Measurements from ENCODE around the gene CDC42BPG. TPM values are rescaled to one million over a fixed set of nuclear protein-coding genes. Genes with fewer than 3 reads are reported as not detected.
"Not testable (repeated sequence)": the region's sequence is repeated elsewhere in the genome, so short reads cannot be mapped to it uniquely, and the experiment has no call there.

Gene CDC42BPG
- total RNA-seq, 1 experiment from 2014 or later = 3.7 TPM

DNA sequence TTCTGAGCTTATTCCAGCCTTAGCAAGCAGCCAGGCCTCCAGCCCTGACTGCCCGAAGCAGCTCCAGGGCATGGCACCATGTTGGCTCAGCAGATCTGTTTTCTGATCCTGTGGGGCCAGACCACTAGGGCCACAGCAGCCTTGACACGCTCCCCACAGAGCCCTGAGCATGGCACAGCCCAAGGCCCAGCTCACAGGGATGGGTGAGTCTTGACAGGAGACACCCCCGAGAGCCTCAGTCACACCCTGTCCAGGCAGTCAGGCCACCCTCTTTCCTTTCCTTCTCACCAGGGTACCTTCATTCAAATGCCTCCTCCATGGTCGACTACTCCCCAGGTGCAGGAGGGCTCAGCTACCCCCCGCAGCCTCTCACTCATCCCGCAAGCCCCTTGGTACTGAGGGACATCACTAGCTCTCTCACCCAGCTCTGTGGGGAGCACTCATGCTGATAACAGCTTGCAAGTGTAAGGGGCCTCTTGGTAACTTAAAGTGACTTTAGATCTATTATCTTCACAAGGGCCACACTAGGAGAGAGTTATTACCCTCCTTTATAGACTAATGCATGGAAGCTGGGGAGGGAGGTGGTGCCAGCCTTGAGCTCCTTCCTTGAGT lies 3.9 kb upstream of the CDC42BPG start:
- peaks cover 30% of the 10 kb centered on the region for H3K4me1 Mint-ChIP-seq (ENCODE audit: insufficient read depth, unreplicated experiment)
- TF ChIP-seq, protein P1, sequence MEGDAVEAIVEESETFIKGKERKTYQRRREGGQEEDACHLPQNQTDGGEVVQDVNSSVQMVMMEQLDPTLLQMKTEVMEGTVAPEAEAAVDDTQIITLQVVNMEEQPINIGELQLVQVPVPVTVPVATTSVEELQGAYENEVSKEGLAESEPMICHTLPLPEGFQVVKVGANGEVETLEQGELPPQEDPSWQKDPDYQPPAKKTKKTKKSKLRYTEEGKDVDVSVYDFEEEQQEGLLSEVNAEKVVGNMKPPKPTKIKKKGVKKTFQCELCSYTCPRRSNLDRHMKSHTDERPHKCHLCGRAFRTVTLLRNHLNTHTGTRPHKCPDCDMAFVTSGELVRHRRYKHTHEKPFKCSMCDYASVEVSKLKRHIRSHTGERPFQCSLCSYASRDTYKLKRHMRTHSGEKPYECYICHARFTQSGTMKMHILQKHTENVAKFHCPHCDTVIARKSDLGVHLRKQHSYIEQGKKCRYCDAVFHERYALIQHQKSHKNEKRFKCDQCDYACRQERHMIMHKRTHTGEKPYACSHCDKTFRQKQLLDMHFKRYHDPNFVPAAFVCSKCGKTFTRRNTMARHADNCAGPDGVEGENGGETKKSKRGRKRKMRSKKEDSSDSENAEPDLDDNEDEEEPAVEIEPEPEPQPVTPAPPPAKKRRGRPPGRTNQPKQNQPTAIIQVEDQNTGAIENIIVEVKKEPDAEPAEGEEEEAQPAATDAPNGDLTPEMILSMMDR (IDR thresholded peaks at IDR 0.05; ENCODE audit: unreplicated experiment) = no peak
- H3K4me3 Mint-ChIP-seq (ENCODE audit: unreplicated experiment) = no peak overlapping the region
- BruUV-seq (replicated peaks) = no TSS peak
- H3K27me3 Mint-ChIP-seq (ENCODE audit: insufficient read depth, unreplicated experiment) = no peaks in the 10 kb centered on the region
- no peak overlapping the region for H3K27ac Mint-ChIP-seq (ENCODE audit: low read depth, unreplicated experiment)
- ChIA-PET POLR2A (interaction anchor here (0.7 to 2.3 kb wide), 9 partner anchors 8 to 262 kb away, joined by 4 to 22 read pairs (median 7); partner anchors contain the start of genes ATG2A, EHD1 and SF1), CTCF (interaction anchor here (0.7 to 15.7 kb wide), 24 partner anchors 8 to 273 kb away, joined by 3 to 286 read pairs (median 5); partner anchors contain the start of genes ARL2, BATF2, EHD1 and FAU)
- peaks cover under 1% of the 10 kb centered on the region for H3K36me3 Mint-ChIP-seq (ENCODE audit: insufficient read depth, unreplicated experiment)
- H3K9me3 Mint-ChIP-seq (ENCODE audit: unreplicated experiment) = no peaks in the 10 kb centered on the region
- intact Hi-C loops (cut with micrococcal nuclease) = no loop called here
- DNase-seq (ENCODE audit: unreplicated experiment) = no peak

DNA sequence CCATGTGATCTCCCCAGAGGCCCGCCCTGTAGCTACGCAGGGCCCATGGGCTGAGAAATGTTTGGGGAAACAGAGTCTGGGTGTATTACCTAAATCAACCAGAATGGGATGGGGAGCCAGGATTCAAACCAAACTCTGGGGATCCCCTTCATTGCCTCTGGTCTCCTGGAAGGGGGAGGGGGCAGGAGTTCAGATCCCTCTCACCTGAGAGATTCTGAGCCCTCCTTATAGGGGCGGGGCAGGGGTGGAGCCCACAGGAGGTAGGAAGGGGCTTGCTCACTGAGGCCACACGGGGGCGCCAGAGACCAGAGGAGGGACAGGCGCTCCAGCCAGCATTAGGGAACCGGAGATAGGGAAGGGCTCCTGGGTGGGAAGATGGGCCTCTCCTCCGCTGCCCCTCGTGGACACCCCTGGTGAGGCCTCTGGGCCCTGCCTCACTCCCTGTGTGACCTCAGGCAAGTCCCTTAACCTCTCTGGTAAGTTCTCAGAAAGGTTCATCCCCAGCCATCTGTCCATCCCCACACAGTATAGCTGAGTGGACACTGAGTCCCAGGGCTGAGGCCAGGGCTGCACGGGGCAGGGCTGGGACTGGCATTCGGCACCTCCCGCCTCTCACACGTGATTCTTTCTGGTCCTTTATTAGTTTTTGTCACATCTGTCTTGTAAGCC lies 2.7 kb upstream of the CDC42BPG start:
- Mint-ChIP-seq H3K9me3 (ENCODE audit: unreplicated experiment) (no peaks in the 10 kb centered on the region), H3K4me3 (ENCODE audit: unreplicated experiment) (no peak overlapping the region), H3K27ac (ENCODE audit: low read depth, unreplicated experiment) (no peak overlapping the region), H3K27me3 (ENCODE audit: insufficient read depth, unreplicated experiment) (no peaks in the 10 kb centered on the region), H3K4me1 (ENCODE audit: insufficient read depth, unreplicated experiment) (peaks cover 33% of the 10 kb centered on the region), H3K36me3 (ENCODE audit: insufficient read depth, unreplicated experiment) (peaks cover 6% of the 10 kb centered on the region)
- peak; percentile 94 for DNase-seq (ENCODE audit: unreplicated experiment)
- POLR2A ChIA-PET = interaction anchor here (0.6 to 2.3 kb wide), 12 partner anchors 9 to 482 kb away, joined by 3 to 22 read pairs (median 7); partner anchors contain the start of genes ATG2A, BATF2, EHD1 and SF1
- TF ChIP-seq, protein P1 (IDR thresholded peaks at IDR 0.05; ENCODE audit: unreplicated experiment) = peak; percentile 98
- no TSS peak for BruUV-seq (replicated peaks)
- intact Hi-C loops (cut with micrococcal nuclease) = loop anchor here (1.0 kb wide), 6 partner anchors 31 to 270 kb away; partner anchors contain the start of genes ARL2, ATG2A, EHD1 and ZNHIT2
- CTCF ChIA-PET = interaction anchor here (0.6 to 15.7 kb wide), 31 partner anchors 9 to 274 kb away, joined by 3 to 286 read pairs (median 5); partner anchors contain the start of genes ARL2, BATF2, EHD1 and FAU

DNA sequence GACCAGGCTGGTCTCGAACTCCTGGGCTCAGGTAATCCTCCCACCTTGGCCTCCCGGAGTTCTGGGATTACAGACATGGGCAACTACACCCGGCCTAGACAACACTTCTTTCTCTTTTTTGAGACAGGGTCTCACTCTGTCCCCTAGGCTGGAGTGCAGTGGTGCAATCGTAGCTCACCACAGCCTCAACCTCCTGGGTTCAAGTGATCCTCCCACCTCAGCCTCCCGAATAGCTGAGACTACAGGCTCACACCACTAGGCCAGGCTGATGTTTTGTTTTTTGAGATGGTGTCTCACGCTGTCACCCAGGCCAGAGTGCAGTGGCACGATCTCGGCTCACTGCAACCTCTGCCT lies 1.3 kb upstream of the CDC42BPG start:
- intact Hi-C loops (cut with micrococcal nuclease) = loop anchor here (2.0 kb wide), 1 partner anchor 43 kb away; the partner anchor contains the start of gene MAP4K2
- not testable (repeated sequence) for H3K27ac Mint-ChIP-seq (ENCODE audit: low read depth, unreplicated experiment); BruUV-seq (replicated peaks)

DNA sequence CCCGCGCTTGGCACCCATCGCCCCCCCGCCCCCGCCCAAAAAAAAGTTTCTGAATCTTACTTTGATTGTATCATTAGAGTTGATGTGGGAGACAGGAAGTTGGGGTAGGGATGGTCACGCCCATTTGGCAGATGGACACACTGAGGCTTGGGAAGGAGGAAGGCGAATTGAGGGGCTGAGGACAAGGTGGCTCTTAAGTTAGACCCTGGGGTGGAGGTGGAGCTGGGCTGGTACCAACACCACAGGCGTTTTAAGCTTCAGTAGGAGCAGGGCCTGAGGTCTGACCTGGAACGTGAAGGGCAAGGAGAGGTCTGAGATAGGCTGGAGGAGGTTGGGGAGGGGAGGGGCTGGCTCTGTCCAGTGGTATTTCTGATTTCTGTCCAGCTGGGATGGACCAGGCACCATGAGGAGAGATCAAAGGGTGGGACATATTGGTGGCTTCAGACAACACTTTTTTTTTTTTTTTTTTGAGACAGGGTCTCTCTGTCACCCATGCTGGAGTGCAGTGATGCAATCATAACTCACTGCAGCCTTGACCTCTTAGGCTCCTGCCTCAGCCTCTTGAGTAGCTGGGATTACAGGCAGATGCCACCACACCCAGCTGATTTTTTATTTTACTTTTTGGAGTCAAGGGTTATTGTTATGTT lies 799 bp upstream of the CDC42BPG start:
- no peak for DNase-seq (ENCODE audit: unreplicated experiment)
- no peaks in the 10 kb centered on the region for H3K27me3 Mint-ChIP-seq (ENCODE audit: insufficient read depth, unreplicated experiment)
- no peak overlapping the region for H3K27ac Mint-ChIP-seq (ENCODE audit: low read depth, unreplicated experiment)
- CTCF ChIA-PET = interaction anchor here (0.6 to 15.7 kb wide), 15 partner anchors 11 to 273 kb away, joined by 3 to 286 read pairs (median 5); partner anchors contain the start of genes ARL2, EHD1, MAP4K2 and SAC3D1
- peak overlapping the region; percentile 77 for H3K4me3 Mint-ChIP-seq (ENCODE audit: unreplicated experiment)
- H3K9me3 Mint-ChIP-seq (ENCODE audit: unreplicated experiment) = no peaks in the 10 kb centered on the region
- BruUV-seq (replicated peaks) = no TSS peak
- H3K36me3 Mint-ChIP-seq (ENCODE audit: insufficient read depth, unreplicated experiment) = peaks cover 16% of the 10 kb centered on the region
- TF ChIP-seq, protein P1 (IDR thresholded peaks at IDR 0.05; ENCODE audit: unreplicated experiment) = no peak
- POLR2A ChIA-PET = interaction anchor here (0.6 to 2.4 kb wide), 11 partner anchors 10 to 277 kb away, joined by 3 to 14 read pairs (median 4); partner anchors contain the start of genes EHD1, FAU, MRPL49 and SF1
- intact Hi-C loops (cut with micrococcal nuclease) = loop anchor here (2.0 kb wide), 1 partner anchor 42 kb away; the partner anchor contains the start of gene MAP4K2
- H3K4me1 Mint-ChIP-seq (ENCODE audit: insufficient read depth, unreplicated experiment) = peaks cover 33% of the 10 kb centered on the region

More for the DNA sequence above, 1.3 kb upstream of the CDC42BPG start:
- not testable (repeated sequence) for DNase-seq (ENCODE audit: unreplicated experiment); H3K9me3 Mint-ChIP-seq (ENCODE audit: unreplicated experiment); H3K27me3 Mint-ChIP-seq (ENCODE audit: insufficient read depth, unreplicated experiment); H3K4me3 Mint-ChIP-seq (ENCODE audit: unreplicated experiment)
- ChIA-PET POLR2A (interaction anchor here (0.8 to 2.2 kb wide), 8 partner anchors 9 to 276 kb away, joined by 3 to 14 read pairs (median 4); partner anchors contain the start of genes EHD1, FAU and MRPL49), CTCF (interaction anchor here (0.6 to 15.7 kb wide), 13 partner anchors 11 to 272 kb away, joined by 3 to 286 read pairs (median 5); partner anchors contain the start of genes ARL2, EHD1, MAP4K2 and SAC3D1)
- Mint-ChIP-seq H3K4me1 (ENCODE audit: insufficient read depth, unreplicated experiment) (peaks cover 33% of the 10 kb centered on the region), H3K36me3 (ENCODE audit: insufficient read depth, unreplicated experiment) (peaks cover 16% of the 10 kb centered on the region)

Data from MCF 10A (cell line).